Neuron (in vitro differentiated cells): ENCODE results near the gene TPD52L1.
"Not testable (repeated sequence)": the region's sequence is repeated elsewhere in the genome, so short reads cannot be mapped to it uniquely, and the experiment has no call there.

Experiments used
- H2AFZ ChIP-seq: one replicate; pipeline ENCODE4 v1.6.1; 2013; ENCODE audit warnings: low read depth, mild to moderate bottlenecking, inconsistent platforms, low read length, moderate library complexity
- H3K27me3 ChIP-seq: one replicate; pipeline ENCODE4 v1.6.1; 2013; ENCODE audit warnings: low read length; ENCODE audit not compliant: insufficient read depth
- H3K36me3 ChIP-seq: one replicate; pipeline ENCODE4 v1.6.1; 2013; ENCODE audit warnings: low read length; ENCODE audit not compliant: insufficient read depth
- H3K4me1 ChIP-seq: one replicate; pipeline ENCODE4 v1.6.1; 2013; ENCODE audit warnings: low read length; ENCODE audit not compliant: insufficient read depth
- H3K4me3 ChIP-seq: 2 replicates; pipeline ENCODE4 v1.5.1; 2013; ENCODE audit warnings: mild to moderate bottlenecking, low read length, moderate library complexity
- H3K9me3 ChIP-seq: one replicate; pipeline ENCODE4 v1.6.1; 2013; ENCODE audit warnings: low read length

The TPD52L1 gene

GRCh38 chr6:125269328-125269985 is 115.9 kb downstream of the TPD52L1 start:
- Histone ChIP-seq H2AFZ (no peak overlapping the region), H3K27me3 (no peaks in the 10 kb centered on the region)

GRCh38 chr6:125270380-125270779 is 116.8 kb downstream of the TPD52L1 start:
- H3K27me3 ChIP-seq, result no peaks in the 10 kb centered on the region
- H3K4me1 ChIP-seq, result peaks cover 6% of the 10 kb centered on the region
- H3K4me3 ChIP-seq, result no peak overlapping the region
- H2AFZ ChIP-seq, result no peak overlapping the region
- peaks cover 2% of the 10 kb centered on the region for H3K9me3 ChIP-seq
- H3K36me3 ChIP-seq, result peaks cover 7% of the 10 kb centered on the region

More at GRCh38 chr6:125269328-125269985, 115.9 kb downstream of the TPD52L1 start:
- H3K4me1 ChIP-seq, result no peaks in the 10 kb centered on the region
- H3K4me3 ChIP-seq, result no peak overlapping the region
- H3K36me3 ChIP-seq, result peaks cover 7% of the 10 kb centered on the region
- peaks cover 2% of the 10 kb centered on the region for H3K9me3 ChIP-seq

- Histone ChIP-seq H3K4me3 (no peak overlapping the region), H3K4me1 (peaks cover 7% of the 10 kb centered on the region), H3K9me3 (peaks cover 2% of the 10 kb centered on the region), H2AFZ (no peak overlapping the region), H3K36me3 (peaks cover 14% of the 10 kb centered on the region), H3K27me3 (no peaks in the 10 kb centered on the region)
Observed at GRCh38 chr6:125271486-125272159, 118.0 kb downstream of the TPD52L1 start.

GRCh38 chr6:125273251-125273650 is 119.7 kb downstream of the TPD52L1 start:
- Histone ChIP-seq H3K27me3 (no peaks in the 10 kb centered on the region), H3K36me3 (peaks cover 16% of the 10 kb centered on the region), H3K4me3 (no peak overlapping the region), H3K4me1 (peaks cover 7% of the 10 kb centered on the region), H3K9me3 (peaks cover 2% of the 10 kb centered on the region), H2AFZ (no peak overlapping the region)

- Histone ChIP-seq H3K4me3 (no peak overlapping the region), H3K27me3 (no peaks in the 10 kb centered on the region), H3K36me3 (peaks cover 17% of the 10 kb centered on the region), H3K4me1 (peaks cover 7% of the 10 kb centered on the region), H2AFZ (no peak overlapping the region), H3K9me3 (peaks cover 2% of the 10 kb centered on the region)
Observed at GRCh38 chr6:125273965-125274364, 120.4 kb downstream of the TPD52L1 start.

GRCh38 chr6:125274935-125275334 is 121.4 kb downstream of the TPD52L1 start:
- peaks cover 2% of the 10 kb centered on the region for H3K9me3 ChIP-seq
- H3K36me3 ChIP-seq, result peaks cover 19% of the 10 kb centered on the region
- H2AFZ ChIP-seq, result no peak overlapping the region
- no peaks in the 10 kb centered on the region for H3K27me3 ChIP-seq
- peaks cover 7% of the 10 kb centered on the region for H3K4me1 ChIP-seq
- H3K4me3 ChIP-seq, result no peak overlapping the region

- peaks cover 22% of the 10 kb centered on the region for H3K36me3 ChIP-seq
Observed at GRCh38 chr6:125275779-125276178, 122.2 kb downstream of the TPD52L1 start.

GRCh38 chr6:125277838-125278237 is 124.3 kb downstream of the TPD52L1 start:
- Histone ChIP-seq H2AFZ (no peak overlapping the region), H3K27me3 (no peaks in the 10 kb centered on the region), H3K4me3 (no peak overlapping the region), H3K4me1 (peaks cover 7% of the 10 kb centered on the region), H3K9me3 (peaks cover 9% of the 10 kb centered on the region), H3K36me3 (peaks cover 18% of the 10 kb centered on the region)

More at GRCh38 chr6:125275779-125276178, 122.2 kb downstream of the TPD52L1 start:
- Histone ChIP-seq H3K4me1 (peaks cover 7% of the 10 kb centered on the region), H3K4me3 (no peak overlapping the region), H2AFZ (no peak overlapping the region), H3K9me3 (peaks cover 8% of the 10 kb centered on the region), H3K27me3 (no peaks in the 10 kb centered on the region)

- Histone ChIP-seq H2AFZ (no peak overlapping the region), H3K4me1 (peaks cover 6% of the 10 kb centered on the region), H3K27me3 (no peaks in the 10 kb centered on the region), H3K36me3 (peaks cover 15% of the 10 kb centered on the region), H3K9me3 (peaks cover 9% of the 10 kb centered on the region), H3K4me3 (no peak overlapping the region)
Observed at GRCh38 chr6:125279961-125280360, 126.4 kb downstream of the TPD52L1 start.

GRCh38 chr6:125280370-125281035 is 126.9 kb downstream of the TPD52L1 start:
- not testable (repeated sequence) for H3K27me3 ChIP-seq, H2AFZ ChIP-seq, H3K9me3 ChIP-seq, H3K4me3 ChIP-seq, H3K4me1 ChIP-seq
- peaks cover 15% of the 10 kb centered on the region for H3K36me3 ChIP-seq

GRCh38 chr6:125282470-125282869 is 128.9 kb downstream of the TPD52L1 start:
- H3K4me3 ChIP-seq, H3K4me1 ChIP-seq, H3K27me3 ChIP-seq, H2AFZ ChIP-seq: not testable (repeated sequence)
- Histone ChIP-seq H3K9me3 (peaks cover 11% of the 10 kb centered on the region), H3K36me3 (peaks cover 21% of the 10 kb centered on the region)

- no peaks in the 10 kb centered on the region for H3K4me1 ChIP-seq
- H3K9me3 ChIP-seq, result peaks cover 16% of the 10 kb centered on the region
- H2AFZ ChIP-seq, result no peak overlapping the region
- H3K27me3 ChIP-seq, result no peaks in the 10 kb centered on the region
- H3K36me3 ChIP-seq, result peaks cover 27% of the 10 kb centered on the region
- no peak overlapping the region for H3K4me3 ChIP-seq
Observed at GRCh38 chr6:125285353-125285752, 131.8 kb downstream of the TPD52L1 start.

- Histone ChIP-seq H3K4me1 (no peaks in the 10 kb centered on the region), H2AFZ (no peak overlapping the region), H3K27me3 (no peaks in the 10 kb centered on the region), H3K36me3 (peaks cover 26% of the 10 kb centered on the region), H3K9me3 (peaks cover 11% of the 10 kb centered on the region), H3K4me3 (no peak overlapping the region)
Observed at GRCh38 chr6:125285936-125286335, 132.4 kb downstream of the TPD52L1 start.
